ENCODE measurements around the gene CD8B.
A peak's percentile ranks its signal among the peaks of the same experiment; 100 is the strongest.

The CD8B gene

GRCh38 chr2:86793752-86794151 lies 67.9 kb downstream of the CD8B start:
- no peak for DNase-seq

GRCh38 chr2:86791573-86791972 lies 70.1 kb downstream of the CD8B start:
- DNase-seq, result no peak

GRCh38 chr2:86790676-86791572 lies 70.8 kb downstream of the CD8B start, which contains the start of gene CD8A:
Gene CD8A, minus strand, starts transcription at chr2:86790913. Its CDS starts 88 bp downstream, at chr2:86790825.
- peak; percentile 23 for DNase-seq

GRCh38 chr2:86790134-86790675 lies 71.5 kb downstream of the CD8B start:
- DNase-seq, result no peak

GRCh38 chr2:86789687-86790133 lies 72.0 kb downstream of the CD8B start:
- DNase-seq, result no peak

- DNase-seq, result no peak
Observed at GRCh38 chr2:86788881-86789686, 72.6 kb downstream of the CD8B start.

GRCh38 chr2:86788165-86788564 lies 73.5 kb downstream of the CD8B start:
- DNase-seq, result no peak

- DNase-seq, result no peak
Observed at GRCh38 chr2:86787736-86788135, 74.0 kb downstream of the CD8B start.

GRCh38 chr2:86786001-86786536 lies 75.6 kb downstream of the CD8B start:
- no peak for DNase-seq

- no peak for DNase-seq
Observed at GRCh38 chr2:86785456-86785855, 76.2 kb downstream of the CD8B start.

- peak; percentile 20 for DNase-seq
Observed at GRCh38 chr2:86783615-86784339, 77.9 kb downstream of the CD8B start.

GRCh38 chr2:86782748-86783147 lies 78.9 kb downstream of the CD8B start:
- no peak for DNase-seq

- DNase-seq, result no peak
Observed at GRCh38 chr2:86781363-86781762, 80.3 kb downstream of the CD8B start.

- DNase-seq, result no peak
Observed at GRCh38 chr2:86779971-86780370, 81.7 kb downstream of the CD8B start.

GRCh38 chr2:86778957-86779356 lies 82.7 kb downstream of the CD8B start:
- no peak for DNase-seq

GRCh38 chr2:86776532-86776931 lies 85.2 kb downstream of the CD8B start:
- no peak for DNase-seq

- DNase-seq, result no peak
Observed at GRCh38 chr2:86775338-86775737, 86.3 kb downstream of the CD8B start.

- DNase-seq, result no peak
Observed at GRCh38 chr2:86774862-86775261, 86.8 kb downstream of the CD8B start.

GRCh38 chr2:86772611-86773010 lies 89.1 kb downstream of the CD8B start:
- no peak for DNase-seq

GRCh38 chr2:86770816-86771301 lies 90.8 kb downstream of the CD8B start:
- no peak for DNase-seq

GRCh38 chr2:86769838-86770237 lies 91.8 kb downstream of the CD8B start:
- DNase-seq, result no peak

Data from activated CD4-positive, alpha-beta T cell treated with anti-CD3 and anti-CD28 coated beads, Interleukin-2, amount 50 U/mL, for 16 hours (primary cell).